ENCODE data around the gene FTO. TPM values are rescaled to one million over a fixed set of nuclear protein-coding genes. Genes with fewer than 3 reads are reported as not detected.
"Not testable (repeated sequence)": the region's sequence is repeated elsewhere in the genome, so short reads cannot be mapped to it uniquely, and the experiment has no call there.

FTO gene
- total RNA-seq, 1 donor, result 135 TPM

DNA sequence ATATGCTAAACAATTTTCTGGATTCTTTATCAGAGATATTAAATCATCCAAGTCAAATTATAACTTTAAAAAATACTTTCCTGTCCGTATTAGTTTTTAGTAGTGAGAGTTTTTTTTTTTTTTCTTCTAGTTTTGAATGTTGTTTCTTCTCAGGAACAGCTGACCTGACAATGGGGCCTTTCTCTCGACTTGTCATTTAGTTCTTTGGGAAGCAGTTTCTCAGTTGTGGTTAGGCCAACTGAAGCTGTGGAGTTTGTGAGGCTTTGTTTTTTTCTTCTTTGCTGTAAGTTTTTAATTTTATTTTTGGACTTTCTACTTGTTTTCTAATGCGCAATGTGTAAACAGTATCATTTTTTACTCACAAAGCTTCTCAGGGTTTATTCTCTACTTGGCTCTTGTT lies 140.8 kb downstream of the FTO start:
- DNase-seq (ENCODE audit: low read depth), result no peak
- TF ChIP-seq, protein P1, sequence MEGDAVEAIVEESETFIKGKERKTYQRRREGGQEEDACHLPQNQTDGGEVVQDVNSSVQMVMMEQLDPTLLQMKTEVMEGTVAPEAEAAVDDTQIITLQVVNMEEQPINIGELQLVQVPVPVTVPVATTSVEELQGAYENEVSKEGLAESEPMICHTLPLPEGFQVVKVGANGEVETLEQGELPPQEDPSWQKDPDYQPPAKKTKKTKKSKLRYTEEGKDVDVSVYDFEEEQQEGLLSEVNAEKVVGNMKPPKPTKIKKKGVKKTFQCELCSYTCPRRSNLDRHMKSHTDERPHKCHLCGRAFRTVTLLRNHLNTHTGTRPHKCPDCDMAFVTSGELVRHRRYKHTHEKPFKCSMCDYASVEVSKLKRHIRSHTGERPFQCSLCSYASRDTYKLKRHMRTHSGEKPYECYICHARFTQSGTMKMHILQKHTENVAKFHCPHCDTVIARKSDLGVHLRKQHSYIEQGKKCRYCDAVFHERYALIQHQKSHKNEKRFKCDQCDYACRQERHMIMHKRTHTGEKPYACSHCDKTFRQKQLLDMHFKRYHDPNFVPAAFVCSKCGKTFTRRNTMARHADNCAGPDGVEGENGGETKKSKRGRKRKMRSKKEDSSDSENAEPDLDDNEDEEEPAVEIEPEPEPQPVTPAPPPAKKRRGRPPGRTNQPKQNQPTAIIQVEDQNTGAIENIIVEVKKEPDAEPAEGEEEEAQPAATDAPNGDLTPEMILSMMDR (IDR thresholded peaks at IDR 0.05; ENCODE audit: insufficient read depth, low read length), result no peak
- H3K4me3 ChIP-seq (ENCODE audit: low read depth, low read length), result no peak overlapping the region

DNA sequence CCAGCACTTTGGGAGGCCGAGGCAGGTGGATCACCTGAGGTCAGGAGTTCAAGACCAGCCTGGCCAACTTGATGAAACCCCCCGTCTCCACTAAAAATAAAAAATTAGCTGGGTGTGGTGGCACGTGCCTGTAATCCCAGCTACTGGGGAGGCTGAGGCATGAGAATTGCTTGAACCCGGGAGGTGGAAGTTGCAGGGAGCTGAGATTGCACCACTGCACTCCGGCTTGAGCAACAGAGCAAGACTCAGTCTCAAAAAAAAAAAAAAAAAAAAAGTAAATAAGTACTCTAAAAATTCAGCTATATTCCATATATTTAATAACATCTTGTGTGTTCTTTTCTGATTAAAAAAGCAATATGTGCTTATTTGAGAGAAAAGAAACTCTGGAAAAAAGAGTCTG lies 142.6 kb downstream of the FTO start:
- DNase-seq (ENCODE audit: low read depth), result not testable (repeated sequence)

DNA sequence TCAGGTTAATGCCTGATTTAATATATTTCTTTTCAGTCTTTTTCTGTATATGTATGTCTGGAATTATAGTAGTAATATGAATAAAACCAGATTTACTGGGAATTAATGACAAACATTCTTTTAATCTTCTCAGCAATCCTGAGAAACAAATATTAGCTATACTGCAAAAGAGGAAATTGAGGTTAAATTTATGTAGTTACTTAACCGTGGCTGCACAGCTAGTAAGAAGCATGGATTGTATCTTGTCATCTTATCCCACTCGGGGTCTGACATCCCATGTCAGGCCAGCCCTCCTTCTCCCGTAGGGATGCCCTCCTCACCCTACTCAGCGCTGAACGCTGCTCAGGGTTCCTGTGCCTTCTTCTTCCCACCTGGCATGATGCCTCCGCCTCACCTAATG lies 143.0 kb downstream of the FTO start:
- TF ChIP-seq, protein P1 (IDR thresholded peaks at IDR 0.05; ENCODE audit: insufficient read depth, low read length), result no peak
- no peak for DNase-seq (ENCODE audit: low read depth)
- H3K4me3 ChIP-seq (ENCODE audit: low read depth, low read length), result no peak overlapping the region

More for the DNA sequence above, 142.6 kb downstream of the FTO start:
- H3K4me3 ChIP-seq (ENCODE audit: low read depth, low read length), result not testable (repeated sequence)

DNA sequence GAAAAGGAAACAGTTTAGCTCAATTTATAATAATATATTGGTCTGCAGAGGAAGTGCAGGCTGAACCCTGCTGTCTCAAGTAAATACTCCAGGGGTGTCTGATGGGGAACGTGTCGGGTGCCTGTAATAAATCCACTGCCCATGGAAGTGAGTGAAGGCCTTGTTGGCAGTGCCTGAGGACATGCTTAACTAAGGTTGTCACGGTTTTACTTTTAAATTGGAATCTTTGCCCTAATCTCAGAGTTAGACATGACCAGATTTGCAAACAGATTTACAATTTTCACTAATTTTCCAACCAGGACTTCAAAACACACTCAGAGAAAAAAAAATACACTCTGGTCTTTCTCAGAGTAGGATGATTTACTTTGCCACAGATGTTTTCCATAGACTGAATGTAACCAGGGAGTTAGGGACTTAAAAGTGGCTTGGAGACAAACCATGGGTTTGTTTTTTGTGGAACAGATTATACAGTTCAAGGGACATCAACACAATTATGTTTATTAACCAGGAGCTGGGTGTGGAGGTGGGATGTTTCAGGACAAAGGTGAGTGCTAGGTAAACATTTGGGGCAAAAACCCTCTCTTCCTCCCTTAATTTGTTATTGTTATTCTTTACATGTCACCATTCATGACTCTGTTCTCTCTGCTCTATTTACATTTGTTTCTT lies 144.5 kb downstream of the FTO start:
- TF ChIP-seq, protein P1 (IDR thresholded peaks at IDR 0.05; ENCODE audit: insufficient read depth, low read length), result no peak
- no peak for DNase-seq (ENCODE audit: low read depth)
- H3K4me3 ChIP-seq (ENCODE audit: low read depth, low read length), result no peak overlapping the region

DNA sequence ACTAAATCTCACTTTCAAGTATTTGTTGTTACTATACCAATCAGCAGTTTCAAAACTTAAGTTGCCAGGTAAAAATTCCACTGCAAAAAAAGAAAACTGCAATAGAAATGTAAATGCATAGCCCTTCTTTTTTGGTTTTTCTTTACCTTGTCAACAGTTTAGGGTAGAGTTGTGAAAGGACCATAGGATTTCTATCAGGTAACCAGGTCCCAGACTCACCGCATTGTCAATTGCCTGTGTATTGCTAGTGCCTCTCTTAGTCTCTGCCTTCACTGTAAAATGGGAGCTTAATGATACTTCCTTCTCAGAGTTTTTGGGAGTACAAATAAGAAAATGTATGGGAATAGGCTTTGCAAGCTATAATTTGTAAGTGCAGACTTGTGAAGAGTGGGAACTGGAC lies 145.0 kb downstream of the FTO start:
- TF ChIP-seq, protein P1 (IDR thresholded peaks at IDR 0.05; ENCODE audit: insufficient read depth, low read length), result no peak
- no peak overlapping the region for H3K4me3 ChIP-seq (ENCODE audit: low read depth, low read length)
- no peak for DNase-seq (ENCODE audit: low read depth)

DNA sequence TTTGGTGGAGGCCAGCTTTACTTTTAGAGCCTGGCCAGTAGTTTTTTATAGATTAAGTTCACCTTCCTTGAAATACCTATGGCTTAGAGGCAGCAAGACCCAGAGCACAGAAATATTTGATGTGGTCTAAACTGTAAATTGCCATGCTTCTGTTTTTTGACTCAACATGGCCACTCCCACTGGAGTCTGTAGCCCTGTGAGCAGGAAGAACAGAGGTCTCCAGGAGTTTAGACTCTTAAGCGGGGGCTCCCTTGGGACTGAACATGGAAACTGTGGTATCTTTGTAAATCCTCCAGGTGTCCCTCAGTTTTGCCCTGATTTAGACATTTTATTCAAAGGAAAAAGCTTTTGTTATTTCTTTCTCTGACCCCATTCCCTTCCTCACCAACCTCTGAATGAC lies 145.6 kb downstream of the FTO start:
- TF ChIP-seq, protein P1 (IDR thresholded peaks at IDR 0.05; ENCODE audit: insufficient read depth, low read length), result no peak
- DNase-seq (ENCODE audit: low read depth), result no peak
- no peak overlapping the region for H3K4me3 ChIP-seq (ENCODE audit: low read depth, low read length)

DNA sequence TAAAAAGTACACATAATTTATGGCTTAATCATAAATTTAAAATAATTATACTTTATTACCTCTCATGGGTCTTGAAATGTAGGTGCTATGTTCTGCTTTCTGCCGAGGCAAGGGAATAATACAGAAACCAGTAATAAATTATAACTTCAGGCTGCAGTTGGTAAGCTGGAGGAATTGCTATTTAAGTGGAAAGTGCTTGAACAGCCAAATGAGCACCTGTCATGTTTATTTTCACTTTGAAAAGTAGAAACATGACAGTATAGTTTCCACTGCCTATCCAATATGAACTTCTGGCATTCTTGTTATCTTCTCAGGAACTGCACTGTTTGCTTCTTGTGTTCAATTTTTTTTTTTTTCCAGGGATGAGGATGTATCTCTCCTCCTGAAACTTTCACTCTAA lies 146.0 kb downstream of the FTO start:
- no peak overlapping the region for H3K4me3 ChIP-seq (ENCODE audit: low read depth, low read length)
- no peak for DNase-seq (ENCODE audit: low read depth)
- TF ChIP-seq, protein P1 (IDR thresholded peaks at IDR 0.05; ENCODE audit: insufficient read depth, low read length), result no peak

Measured in fibroblast of the aortic adventitia (primary cell).